Erythroblast (primary cell): ENCODE data around the gene SMDT1.

Experiments
- GATA1 ChIP-seq: IDR thresholded peaks from 2 replicates; pipeline ENCODE4 v1.6.1; 2011; ENCODE audit warnings: low read depth, mild to moderate bottlenecking, control low read depth, low read length, moderate library complexity
- POLR2A ChIP-seq: IDR thresholded peaks from 2 replicates; pipeline ENCODE4 v1.6.1; 2011; ENCODE audit warnings: mild to moderate bottlenecking, low read length

GRCh38 chr22:42035256-42035655 is 44.2 kb upstream of the SMDT1 start:
- no peak for TF ChIP-seq POLR2A
- no peak for TF ChIP-seq GATA1
